ENCODE results near the gene SLFN12. TPM values are rescaled to one million over a fixed set of nuclear protein-coding genes. Genes with fewer than 3 reads are reported as not detected.

The SLFN12 gene
- total and polyA plus RNA-seq, 10 of the 15 experiments (the other 5 are each of a cell fraction or from before 2014, with no cell fraction given) = 8.7 to 18.5 (median 13.4) TPM

DNA sequence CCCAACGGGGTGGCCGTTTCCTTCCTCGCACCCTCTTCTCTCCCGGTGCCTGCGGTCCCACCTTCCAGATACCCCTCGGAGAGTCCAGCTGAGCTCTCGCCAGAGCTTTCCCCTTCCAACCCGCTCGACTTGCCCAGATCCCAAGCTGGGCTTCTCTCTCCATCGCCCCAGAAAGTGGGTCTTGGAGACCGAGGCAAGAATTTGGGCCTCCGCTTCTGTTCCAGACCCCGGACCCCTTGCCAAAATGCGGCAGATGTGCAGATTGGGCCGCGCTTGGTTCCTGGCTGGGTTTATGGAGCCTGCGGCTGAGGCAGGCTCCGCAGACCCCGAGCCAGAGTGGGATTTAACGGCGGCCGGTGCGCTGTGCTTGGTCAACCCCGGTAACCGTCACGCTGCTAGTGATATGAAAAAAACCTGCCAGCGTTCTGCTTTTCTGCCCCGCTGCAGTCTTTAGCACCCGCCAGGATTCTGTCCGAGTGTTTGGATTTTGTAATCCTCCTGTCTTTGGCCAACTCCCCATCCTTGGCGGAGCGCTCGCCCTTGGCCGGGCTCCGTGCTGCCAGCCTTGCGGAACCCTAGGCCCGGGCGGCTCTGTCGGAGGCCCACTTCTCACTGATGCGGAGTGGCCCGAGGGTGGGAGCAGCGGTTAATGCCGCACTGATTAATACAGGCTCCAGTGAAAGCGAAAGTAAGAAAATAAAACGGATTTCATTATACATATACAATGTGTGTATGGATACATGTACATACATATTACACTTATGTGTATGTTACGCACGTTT is 58.1 kb downstream of the SLFN12 start (continued):
- TF ChIP-seq ELK1 (IDR thresholded peaks at IDR 0.05; ENCODE audit: low read depth, low read length) (no peak), PML (IDR thresholded peaks at IDR 0.05; ENCODE audit: low read length) (no peak), JUNB (IDR thresholded peaks at IDR 0.05) (no peak), PKNOX1 (IDR thresholded peaks at IDR 0.05) (no peak), ASH2L (IDR thresholded peaks at IDR 0.05; ENCODE audit: borderline replicate concordance, low read depth) (peak; percentile 54; the same call in 1 of the 2 replicates), E2F4 (IDR thresholded peaks at IDR 0.05; ENCODE audit: low read depth, low read length) (no peak), PAX8 (IDR thresholded peaks at IDR 0.05) (no peak), ETV6 (conservative IDR thresholded peaks at IDR 0.05 in 1 of 2, IDR thresholded peaks at IDR 0.05 in 1 of 2; ENCODE audit: borderline replicate concordance in 1 of 2, low read depth in 1 of 2) (0 out of 4 replicates have a peak, but pooled peaks of 1 of the 2 experiments have one; percentile 19), EED (IDR thresholded peaks at IDR 0.05; ENCODE audit: low read depth) (0 out of 2 replicates have a peak, but pooled peaks have one; percentile 3)
- TF ChIP-seq, protein P1, sequence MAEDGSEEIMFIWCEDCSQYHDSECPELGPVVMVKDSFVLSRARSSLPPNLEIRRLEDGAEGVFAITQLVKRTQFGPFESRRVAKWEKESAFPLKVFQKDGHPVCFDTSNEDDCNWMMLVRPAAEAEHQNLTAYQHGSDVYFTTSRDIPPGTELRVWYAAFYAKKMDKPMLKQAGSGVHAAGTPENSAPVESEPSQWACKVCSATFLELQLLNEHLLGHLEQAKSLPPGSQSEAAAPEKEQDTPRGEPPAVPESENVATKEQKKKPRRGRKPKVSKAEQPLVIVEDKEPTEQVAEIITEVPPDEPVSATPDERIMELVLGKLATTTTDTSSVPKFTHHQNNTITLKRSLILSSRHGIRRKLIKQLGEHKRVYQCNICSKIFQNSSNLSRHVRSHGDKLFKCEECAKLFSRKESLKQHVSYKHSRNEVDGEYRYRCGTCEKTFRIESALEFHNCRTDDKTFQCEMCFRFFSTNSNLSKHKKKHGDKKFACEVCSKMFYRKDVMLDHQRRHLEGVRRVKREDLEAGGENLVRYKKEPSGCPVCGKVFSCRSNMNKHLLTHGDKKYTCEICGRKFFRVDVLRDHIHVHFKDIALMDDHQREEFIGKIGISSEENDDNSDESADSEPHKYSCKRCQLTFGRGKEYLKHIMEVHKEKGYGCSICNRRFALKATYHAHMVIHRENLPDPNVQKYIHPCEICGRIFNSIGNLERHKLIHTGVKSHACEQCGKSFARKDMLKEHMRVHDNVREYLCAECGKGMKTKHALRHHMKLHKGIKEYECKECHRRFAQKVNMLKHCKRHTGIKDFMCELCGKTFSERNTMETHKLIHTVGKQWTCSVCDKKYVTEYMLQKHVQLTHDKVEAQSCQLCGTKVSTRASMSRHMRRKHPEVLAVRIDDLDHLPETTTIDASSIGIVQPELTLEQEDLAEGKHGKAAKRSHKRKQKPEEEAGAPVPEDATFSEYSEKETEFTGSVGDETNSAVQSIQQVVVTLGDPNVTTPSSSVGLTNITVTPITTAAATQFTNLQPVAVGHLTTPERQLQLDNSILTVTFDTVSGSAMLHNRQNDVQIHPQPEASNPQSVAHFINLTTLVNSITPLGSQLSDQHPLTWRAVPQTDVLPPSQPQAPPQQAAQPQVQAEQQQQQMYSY (CRISPR knock-in tag; IDR thresholded peaks at IDR 0.05) = no peak
- TF ChIP-seq, protein P2, sequence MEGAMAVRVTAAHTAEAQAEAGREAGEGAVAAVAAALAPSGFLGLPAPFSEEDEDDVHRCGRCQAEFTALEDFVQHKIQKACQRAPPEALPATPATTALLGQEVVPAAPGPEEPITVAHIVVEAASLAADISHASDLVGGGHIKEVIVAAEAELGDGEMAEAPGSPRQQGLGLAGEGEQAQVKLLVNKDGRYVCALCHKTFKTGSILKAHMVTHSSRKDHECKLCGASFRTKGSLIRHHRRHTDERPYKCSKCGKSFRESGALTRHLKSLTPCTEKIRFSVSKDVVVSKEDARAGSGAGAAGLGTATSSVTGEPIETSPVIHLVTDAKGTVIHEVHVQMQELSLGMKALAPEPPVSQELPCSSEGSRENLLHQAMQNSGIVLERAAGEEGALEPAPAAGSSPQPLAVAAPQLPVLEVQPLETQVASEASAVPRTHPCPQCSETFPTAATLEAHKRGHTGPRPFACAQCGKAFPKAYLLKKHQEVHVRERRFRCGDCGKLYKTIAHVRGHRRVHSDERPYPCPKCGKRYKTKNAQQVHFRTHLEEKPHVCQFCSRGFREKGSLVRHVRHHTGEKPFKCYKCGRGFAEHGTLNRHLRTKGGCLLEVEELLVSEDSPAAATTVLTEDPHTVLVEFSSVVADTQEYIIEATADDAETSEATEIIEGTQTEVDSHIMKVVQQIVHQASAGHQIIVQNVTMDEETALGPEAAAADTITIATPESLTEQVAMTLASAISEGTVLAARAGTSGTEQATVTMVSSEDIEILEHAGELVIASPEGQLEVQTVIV (IDR thresholded peaks at IDR 0.05; ENCODE audit: borderline replicate concordance, partially characterized antibody) = no peak
- TF ChIP-seq, protein P3, sequence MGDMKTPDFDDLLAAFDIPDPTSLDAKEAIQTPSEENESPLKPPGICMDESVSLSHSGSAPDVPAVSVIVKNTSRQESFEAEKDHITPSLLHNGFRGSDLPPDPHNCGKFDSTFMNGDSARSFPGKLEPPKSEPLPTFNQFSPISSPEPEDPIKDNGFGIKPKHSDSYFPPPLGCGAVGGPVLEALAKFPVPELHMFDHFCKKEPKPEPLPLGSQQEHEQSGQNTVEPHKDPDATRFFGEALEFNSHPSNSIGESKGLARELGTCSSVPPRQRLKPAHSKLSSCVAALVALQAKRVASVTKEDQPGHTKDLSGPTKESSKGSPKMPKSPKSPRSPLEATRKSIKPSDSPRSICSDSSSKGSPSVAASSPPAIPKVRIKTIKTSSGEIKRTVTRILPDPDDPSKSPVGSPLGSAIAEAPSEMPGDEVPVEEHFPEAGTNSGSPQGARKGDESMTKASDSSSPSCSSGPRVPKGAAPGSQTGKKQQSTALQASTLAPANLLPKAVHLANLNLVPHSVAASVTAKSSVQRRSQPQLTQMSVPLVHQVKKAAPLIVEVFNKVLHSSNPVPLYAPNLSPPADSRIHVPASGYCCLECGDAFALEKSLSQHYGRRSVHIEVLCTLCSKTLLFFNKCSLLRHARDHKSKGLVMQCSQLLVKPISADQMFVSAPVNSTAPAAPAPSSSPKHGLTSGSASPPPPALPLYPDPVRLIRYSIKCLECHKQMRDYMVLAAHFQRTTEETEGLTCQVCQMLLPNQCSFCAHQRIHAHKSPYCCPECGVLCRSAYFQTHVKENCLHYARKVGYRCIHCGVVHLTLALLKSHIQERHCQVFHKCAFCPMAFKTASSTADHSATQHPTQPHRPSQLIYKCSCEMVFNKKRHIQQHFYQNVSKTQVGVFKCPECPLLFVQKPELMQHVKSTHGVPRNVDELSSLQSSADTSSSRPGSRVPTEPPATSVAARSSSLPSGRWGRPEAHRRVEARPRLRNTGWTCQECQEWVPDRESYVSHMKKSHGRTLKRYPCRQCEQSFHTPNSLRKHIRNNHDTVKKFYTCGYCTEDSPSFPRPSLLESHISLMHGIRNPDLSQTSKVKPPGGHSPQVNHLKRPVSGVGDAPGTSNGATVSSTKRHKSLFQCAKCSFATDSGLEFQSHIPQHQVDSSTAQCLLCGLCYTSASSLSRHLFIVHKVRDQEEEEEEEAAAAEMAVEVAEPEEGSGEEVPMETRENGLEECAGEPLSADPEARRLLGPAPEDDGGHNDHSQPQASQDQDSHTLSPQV (IDR thresholded peaks at IDR 0.05) = no peak
